ENCODE data around the gene CEBPB. TPM values are rescaled to one million over a fixed set of nuclear protein-coding genes. Genes with fewer than 3 reads are reported as not detected.

Gene CEBPB
- total RNA-seq, 4 donors from 2014 or later = 110 to 267 (median 166) TPM

- no peak for TF ChIP-seq CTCF (IDR thresholded peaks at IDR 0.05; ENCODE audit: low read depth)
Observed at GRCh38 chr20:50187403-50188051, 3.1 kb upstream of the CEBPB start.

GRCh38 chr20:50188287-50188688 is 2.3 kb upstream of the CEBPB start:
- TF ChIP-seq CTCF (IDR thresholded peaks at IDR 0.05; ENCODE audit: low read depth) = no peak

- no peak for TF ChIP-seq CTCF (IDR thresholded peaks at IDR 0.05; ENCODE audit: low read depth)
Observed at GRCh38 chr20:50188879-50189680, 1.6 kb upstream of the CEBPB start.

- TF ChIP-seq CTCF (IDR thresholded peaks at IDR 0.05; ENCODE audit: low read depth) = no peak
Observed at GRCh38 chr20:50189681-50190250, 864 bp upstream of the CEBPB start.

GRCh38 chr20:50191065-50191543 is 474 bp downstream of the CEBPB start:
- no peak for TF ChIP-seq CTCF (IDR thresholded peaks at IDR 0.05; ENCODE audit: low read depth)

- no peak for TF ChIP-seq CTCF (IDR thresholded peaks at IDR 0.05; ENCODE audit: low read depth)
Observed at GRCh38 chr20:50191544-50192363, 1.1 kb downstream of the CEBPB start.
